ENCODE measurements around the gene NRXN2.
A peak's percentile ranks its signal among the peaks of the same experiment; 100 is the strongest.

Gene NRXN2

DNA sequence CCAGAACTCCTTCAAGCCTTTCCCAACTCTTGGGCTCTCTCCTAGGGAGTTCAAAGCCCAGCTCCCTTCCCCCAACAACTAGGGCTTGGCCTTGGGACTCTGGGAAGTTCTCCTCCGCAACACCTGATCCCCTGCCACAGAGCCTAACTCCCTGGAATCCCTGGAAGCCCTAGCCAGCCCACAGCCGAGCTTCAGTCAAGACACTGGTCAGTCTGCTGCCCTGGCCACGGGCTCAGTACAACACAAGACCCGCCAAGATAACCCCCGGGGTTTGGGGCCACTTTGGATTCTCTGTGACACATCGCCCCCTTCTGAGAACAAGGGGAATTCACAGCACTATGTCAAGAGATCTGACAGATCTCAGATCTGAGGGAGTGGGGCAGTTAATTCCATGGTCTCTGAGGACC lies 73.7 kb downstream of the NRXN2 start:
- DNase-seq (ENCODE audit: low read depth) = peak; percentile 21

GRCh38 chr11:64648551-64648950 lies 74.4 kb downstream of the NRXN2 start:
- no peak for DNase-seq (ENCODE audit: low read depth)

GRCh38 chr11:64647019-64647779 lies 75.8 kb downstream of the NRXN2 start:
- DNase-seq (ENCODE audit: low read depth) = no peak

DNA sequence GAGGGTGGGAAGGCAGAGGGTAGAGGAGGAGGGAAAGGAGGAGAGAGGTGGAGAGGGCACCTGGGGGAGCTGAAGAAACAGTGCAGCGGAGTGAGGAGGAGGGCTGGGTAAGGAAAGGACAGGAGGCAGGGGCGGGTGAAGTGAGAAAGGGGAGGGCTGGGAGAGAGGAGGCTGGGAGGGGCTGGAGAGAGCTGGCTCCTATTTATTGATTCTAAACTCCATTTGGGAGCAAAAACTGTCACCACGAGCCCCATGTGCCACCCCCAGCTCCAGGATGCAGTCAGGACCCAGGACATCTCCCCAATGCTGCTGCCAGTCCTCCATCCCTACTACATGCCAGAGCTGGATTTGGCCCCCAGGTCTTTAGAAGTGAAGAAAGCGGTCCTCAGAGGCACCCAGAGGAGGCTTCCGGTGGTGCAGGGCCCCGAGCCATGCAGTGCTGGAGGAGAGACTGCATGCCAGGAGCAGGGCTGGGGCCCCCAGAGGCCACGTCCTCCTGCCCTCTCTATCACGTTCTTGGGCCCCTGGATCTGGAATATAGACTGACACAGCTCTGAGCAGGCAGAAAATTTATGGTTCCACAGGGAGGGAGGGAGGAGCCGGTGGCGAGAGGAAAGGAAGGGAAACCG lies 78.2 kb downstream of the NRXN2 start:
- DNase-seq (ENCODE audit: low read depth) = no peak

DNA sequence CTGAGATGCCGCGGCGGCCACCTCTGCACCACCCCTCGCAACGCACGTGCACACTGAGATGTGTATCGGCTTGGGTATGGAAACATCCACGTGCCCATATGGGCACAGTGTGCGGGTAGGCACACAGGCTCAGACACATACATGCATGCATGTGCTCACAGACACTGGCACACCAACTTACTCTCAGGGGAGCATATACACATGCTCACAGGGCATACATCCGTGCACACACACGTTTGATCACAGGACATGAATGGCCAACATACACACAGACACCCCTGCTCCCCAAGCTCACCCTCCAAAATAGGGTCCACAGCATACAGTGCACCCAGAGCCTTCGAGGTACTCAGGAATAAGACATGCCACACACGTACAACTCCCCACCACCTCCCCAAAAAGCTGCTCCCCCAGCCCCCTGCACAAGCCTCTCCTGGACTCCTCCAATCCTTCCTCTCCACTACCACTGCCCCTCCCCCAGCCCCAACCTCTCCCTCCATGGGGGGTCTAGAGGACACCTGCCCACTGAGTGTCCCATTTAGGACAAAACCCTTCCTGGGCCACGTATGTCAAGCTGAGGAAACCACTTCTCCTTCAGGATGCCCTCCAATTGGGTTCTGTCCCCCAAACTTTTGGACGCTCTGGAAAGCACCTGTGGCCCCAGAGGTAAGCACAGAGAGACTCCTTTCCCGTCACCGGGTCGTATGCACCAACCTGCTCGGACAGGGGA lies 78.9 kb downstream of the NRXN2 start:
- DNase-seq (ENCODE audit: low read depth) = no peak

- DNase-seq (ENCODE audit: low read depth) = no peak
These were observed 79.6 kb downstream of the NRXN2 start for GRCh38 chr11:64643256-64643881.

DNA sequence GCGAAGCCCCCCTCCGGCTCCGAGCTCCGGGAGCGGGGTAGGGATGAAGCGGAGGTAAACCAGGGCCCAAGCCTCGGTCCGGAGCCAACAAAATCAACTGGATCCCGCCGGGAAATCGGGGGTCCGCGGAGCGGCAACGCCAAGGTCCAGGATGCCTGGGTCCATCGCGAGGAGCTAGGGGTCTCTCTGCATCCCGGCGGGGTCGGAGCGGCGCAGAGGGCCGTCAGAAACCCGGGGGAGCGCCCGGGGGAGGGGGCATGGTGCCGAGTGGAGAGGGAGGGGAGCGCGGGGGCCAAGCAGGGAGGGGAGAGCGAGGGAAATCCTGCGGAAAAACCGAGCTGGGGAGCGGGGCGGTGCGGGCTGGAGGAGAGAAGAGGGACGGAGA lies 80.1 kb downstream of the NRXN2 start:
- no peak for DNase-seq (ENCODE audit: low read depth)

DNA sequence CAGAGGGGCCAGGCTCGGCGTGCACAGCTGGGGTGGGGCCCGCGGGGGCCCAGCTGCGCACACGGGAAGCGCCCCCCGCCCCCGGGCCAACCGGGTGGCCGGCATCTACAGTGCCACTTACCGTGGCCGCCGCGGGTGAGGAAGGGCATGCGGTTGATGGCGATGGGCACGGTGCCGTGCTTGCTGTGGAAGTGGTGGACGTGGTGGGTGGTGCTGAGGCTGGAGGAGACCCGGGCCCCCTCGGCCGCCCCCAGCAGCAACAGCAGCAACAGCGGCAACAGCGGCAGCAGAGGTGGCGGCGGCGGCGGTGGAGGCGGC lies 80.6 kb downstream of the NRXN2 start:
- DNase-seq (ENCODE audit: low read depth) = no peak

DNA sequence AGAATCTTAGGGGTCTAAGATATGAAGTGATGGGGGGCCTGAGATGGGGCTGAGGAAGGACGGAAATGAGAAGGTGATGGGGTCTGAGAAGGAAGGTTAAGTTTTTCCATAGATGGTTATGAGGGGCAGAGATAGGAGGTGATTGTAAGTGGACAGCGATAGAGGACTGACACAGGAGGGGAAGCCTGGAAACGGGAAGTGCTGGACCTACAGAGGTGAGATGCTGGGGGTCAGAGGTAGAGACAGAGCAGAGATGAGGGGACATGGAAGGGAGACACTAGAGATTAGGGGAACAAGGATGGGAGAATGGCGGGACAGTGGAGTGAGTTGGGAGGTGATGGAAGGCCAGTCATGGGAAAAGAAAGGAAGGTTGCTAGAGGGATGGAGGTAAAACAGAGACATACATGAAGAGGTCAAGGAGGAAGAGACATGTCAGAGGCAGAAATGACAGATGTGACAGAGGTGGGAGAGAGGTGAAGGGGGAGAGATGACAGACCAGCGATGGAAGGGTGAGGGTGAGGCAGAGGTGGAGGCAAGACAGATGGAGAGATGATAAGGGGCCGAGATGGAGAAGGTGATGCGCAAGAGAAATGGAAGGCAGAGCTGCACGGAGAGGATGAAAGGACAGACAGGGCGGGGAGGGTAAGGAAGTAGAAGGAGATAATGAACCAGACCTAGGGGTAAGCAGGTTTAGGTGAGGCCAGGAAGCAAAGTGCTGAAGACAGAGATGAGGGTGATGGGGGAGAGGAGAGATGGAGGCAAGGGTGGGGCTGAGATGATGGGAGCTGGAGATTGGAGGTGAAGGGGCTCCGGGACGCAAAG lies 81.2 kb downstream of the NRXN2 start:
- no peak for DNase-seq (ENCODE audit: low read depth)

GRCh38 chr11:64639885-64640284 lies 83.1 kb downstream of the NRXN2 start:
- DNase-seq (ENCODE audit: low read depth) = no peak

DNA sequence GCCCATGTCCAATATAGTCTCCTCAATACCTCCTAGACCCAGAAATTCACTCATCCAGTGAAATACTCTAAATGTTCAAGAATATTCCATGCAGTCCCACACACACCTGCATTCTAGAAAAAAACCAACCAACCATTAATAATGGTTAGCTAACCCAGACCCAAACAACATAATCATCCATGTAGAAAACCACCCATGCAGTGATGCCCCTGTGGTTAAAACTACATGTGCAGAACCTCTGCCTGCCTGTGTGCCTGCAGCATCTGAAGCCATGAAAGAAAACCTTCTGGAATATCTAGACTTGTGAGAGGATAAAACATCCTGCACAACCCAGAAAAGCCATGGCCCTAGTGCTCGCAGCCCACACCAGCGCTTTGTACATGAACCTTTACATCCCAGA lies 84.2 kb downstream of the NRXN2 start:
- DNase-seq (ENCODE audit: low read depth) = no peak

GRCh38 chr11:64638018-64638665 lies 84.9 kb downstream of the NRXN2 start:
- DNase-seq (ENCODE audit: low read depth) = peak; percentile 16

DNA sequence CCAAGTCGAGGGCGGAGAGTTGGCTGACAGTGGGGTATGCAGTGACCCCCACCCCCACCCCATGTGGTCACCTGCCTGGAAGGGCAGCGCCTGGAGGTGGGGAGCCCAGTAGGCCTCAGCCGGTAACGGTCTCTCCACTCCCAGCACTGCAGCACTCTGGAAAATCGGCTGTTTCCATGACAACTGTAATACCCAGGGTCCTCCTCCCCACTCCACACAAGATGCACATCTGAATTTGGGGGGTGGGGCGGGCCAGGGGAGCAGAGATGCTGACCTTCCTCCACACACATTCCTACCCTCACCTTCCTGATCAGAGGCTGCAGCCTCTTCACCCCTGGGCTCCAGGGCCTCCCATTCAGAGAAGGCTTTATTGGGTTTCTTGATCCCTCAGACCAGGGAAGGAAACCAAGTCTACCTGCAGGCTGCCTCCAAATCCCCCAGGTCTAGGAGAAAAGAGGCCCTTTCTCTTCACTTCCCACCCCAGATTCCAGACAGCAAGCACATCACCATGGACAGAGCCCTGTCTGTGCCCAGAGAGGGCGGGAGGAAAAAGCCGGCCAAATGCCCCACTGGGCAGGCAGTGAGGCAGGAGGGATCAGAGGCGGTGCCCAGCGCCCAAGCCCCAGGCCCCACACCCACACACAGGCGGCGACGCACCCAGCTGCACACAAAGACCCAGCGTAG lies 85.5 kb downstream of the NRXN2 start:
- DNase-seq (ENCODE audit: low read depth) = peak; percentile 9

- no peak for DNase-seq (ENCODE audit: low read depth)
These were observed 89.3 kb downstream of the NRXN2 start for GRCh38 chr11:64633555-64634159.

DNA sequence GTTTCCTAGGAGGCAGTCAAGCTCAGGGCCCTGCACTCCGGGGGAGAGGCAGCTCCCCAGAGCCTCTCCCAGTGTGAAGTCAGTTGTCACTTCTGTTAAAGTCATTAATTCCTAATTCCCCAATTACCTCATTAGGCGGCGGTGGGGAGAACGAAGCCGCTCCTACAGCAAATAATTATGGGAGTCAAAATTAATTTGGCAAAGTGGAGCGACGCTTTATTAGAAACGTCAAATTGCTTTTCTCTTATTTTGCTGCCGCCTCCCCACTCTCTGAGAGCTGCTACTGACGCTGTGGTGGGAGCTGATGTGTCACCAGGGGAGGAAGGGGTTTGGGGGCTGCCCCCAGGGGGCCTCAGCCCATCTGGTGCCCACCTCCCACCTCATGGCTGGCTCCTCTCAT lies 90.3 kb downstream of the NRXN2 start:
- DNase-seq (ENCODE audit: low read depth) = no peak

DNA sequence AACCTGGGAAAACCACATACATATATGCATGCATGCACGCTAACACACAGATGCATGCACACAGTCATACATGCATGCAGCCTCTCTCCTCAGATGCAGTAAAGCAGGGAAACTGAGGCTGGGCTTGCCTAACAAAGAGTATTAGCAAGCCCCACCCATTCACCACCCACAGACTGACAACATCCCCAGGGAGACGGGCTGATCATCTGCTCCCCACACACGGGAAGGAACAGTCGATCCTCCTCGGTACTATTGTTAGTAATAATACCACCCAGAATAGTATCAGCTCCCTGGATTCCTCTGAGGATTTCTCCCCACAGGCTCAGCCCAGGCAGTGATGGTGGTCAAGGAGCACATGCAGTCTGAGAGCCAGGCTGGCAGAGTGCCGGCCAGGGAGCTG lies 90.8 kb downstream of the NRXN2 start:
- DNase-seq (ENCODE audit: low read depth) = no peak

DNA sequence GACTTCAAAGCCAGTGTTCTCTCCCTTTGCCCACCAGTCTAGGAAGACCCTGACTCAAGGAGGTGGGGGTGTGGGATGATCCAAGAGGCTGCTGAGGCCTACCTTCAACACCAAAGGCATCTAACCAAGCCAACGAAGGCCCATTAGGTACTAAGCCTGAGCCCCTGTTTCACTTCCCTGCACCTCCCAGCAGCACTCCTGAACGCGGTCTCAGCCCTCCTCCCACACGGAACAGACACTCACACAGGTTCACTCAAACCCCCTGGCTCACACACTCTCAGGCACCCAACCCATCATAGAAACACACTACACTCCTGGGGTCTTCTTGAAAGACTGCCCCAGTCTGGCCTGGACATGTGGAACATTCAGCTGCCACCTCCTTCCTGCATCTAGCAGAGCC lies 91.3 kb downstream of the NRXN2 start:
- DNase-seq (ENCODE audit: low read depth) = no peak

DNA sequence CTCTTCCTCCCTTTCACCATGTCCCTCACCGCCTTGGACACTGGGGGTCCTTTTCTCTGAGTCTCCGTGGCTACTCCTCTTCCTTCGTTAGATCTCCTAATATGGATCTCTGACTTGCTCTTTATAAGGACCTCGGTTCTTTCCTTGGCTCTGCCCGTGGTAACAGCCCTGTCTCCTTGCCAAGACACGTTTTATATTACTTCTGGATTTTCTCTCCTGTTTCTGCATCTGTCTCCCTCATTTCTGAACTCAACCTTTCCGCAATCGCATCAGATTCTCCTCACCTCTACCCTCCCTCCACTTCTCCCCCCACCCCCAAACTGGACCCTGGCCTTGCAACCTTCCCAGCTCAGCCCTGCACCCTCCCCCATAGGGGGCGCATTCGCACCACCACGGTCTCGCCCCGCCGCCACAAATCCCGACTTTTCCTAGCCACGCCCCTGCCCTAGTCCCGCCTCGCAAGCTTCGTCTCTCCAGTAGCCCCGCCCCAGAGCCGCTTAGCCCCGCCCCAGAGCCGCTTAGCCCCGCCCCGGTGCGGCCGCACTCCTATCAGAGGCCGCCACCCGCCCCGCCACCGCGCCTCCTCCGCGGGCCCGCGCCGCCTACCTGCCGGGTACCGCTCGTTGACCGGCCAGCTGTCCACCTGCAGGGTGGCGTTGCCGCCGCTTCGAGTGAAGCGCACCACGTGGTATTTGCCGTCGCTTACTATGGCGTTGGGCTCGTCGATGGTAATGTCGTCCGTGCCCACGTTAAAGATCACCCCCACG lies 93.0 kb downstream of the NRXN2 start:
- peak; percentile 4 for DNase-seq (ENCODE audit: low read depth)

DNA sequence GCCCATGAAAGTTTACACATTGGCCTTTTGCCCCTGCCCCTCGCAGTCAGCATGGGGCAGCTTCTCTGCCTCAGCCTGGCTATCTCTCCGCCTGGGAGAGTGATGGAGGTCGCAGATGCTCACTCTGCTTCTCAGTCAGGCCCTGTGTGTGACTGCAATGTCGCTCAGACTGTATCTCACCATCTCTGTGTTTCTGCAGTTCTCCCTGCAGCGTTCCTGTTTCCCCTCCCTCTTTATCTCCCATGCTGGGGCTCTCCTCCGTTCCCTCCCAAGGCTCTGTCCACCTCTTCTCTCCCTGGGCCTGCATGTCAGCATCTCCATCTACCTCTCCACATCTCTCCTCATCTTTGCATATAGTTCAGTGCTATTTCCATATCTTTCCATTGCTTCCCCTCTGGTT lies 93.9 kb downstream of the NRXN2 start:
- no peak for DNase-seq (ENCODE audit: low read depth)

DNA sequence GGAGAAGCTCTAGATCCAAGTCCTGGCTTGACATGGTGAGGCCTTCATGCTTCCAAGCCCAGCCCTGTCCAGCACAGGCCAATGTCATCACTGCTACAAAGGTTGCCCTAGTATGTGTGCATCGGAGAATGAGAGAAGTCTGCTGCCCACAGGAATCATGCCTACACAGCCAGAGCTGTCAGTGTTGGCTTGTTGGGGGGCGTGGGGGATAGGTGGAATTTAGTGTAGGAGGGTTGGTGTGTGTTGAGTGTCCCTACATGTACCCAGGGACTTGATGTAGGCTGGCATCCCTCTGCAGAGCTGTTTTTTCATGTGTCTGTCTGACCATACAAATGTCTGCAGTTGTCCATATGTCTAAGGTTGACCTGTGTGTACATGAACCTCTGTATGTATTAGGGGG lies 94.4 kb downstream of the NRXN2 start:
- no peak for DNase-seq (ENCODE audit: low read depth)

All from EH (cell line).